K562 (cell line): ENCODE data around the gene UBE2S. TPM values are rescaled to one million over a fixed set of nuclear protein-coding genes. Genes with fewer than 3 reads are reported as not detected.

Experiments
- CBFB ChIP-seq: sonication (generic); formaldehyde crosslinking; IDR thresholded peaks from 2 replicates; pipeline ENCODE4 v1.4.0; 2020; ENCODE audit warnings: mild to moderate bottlenecking, missing genetic modification reagents
- CBX1 ChIP-seq: sonication (generic); IDR thresholded peaks from 2 replicates; pipeline ENCODE4 v1.6.1; 2016; ENCODE audit warnings: antibody characterized with exemption, low read depth, mild to moderate bottlenecking
- CC2D1A ChIP-seq: fragments of 450-650 bp; IDR thresholded peaks from 2 replicates; pipeline ENCODE4 v1.6.1; 2017; ENCODE audit warnings: mild to moderate bottlenecking
- GABPA ChIP-seq: fragments of 200-800 bp; sonication (Bioruptor generic); conservative IDR thresholded peaks from 2 replicates; pipeline ENCODE4 v1.6.1; 2016; ENCODE audit warnings: low read depth, missing genetic modification characterization, missing compliant biosample characterization
- ILK ChIP-seq: fragments of 450-650 bp; IDR thresholded peaks from 2 replicates; pipeline ENCODE4 v1.6.1; 2016; ENCODE audit warnings: missing genetic modification characterization, low read depth, mild to moderate bottlenecking, missing compliant biosample characterization, moderate library complexity, borderline replicate concordance
- MCM3 ChIP-seq: fragments of 450-650 bp; IDR thresholded peaks from 2 replicates; pipeline ENCODE4 v1.6.1; 2016
- MIER1 ChIP-seq: fragments of 450-650 bp; IDR thresholded peaks from 2 replicates; pipeline ENCODE4 v1.6.1; 2016; ENCODE audit warnings: antibody characterized with exemption, mild to moderate bottlenecking, low read depth
- NCOA2 ChIP-seq, 2 experiments: fragments of 450-650 bp; IDR thresholded peaks; 2 replicates each; pipeline ENCODE4 v1.6.1; 2018; ENCODE audit warnings: mild to moderate bottlenecking in 2 of 2, moderate library complexity in 1 of 2; ENCODE audit not compliant: partially characterized antibody in 2 of 2
- NR1H2 ChIP-seq: sonication (generic); formaldehyde crosslinking; IDR thresholded peaks from 2 replicates; pipeline ENCODE4 v1.4.0; 2020; ENCODE audit warnings: mild to moderate bottlenecking, missing genetic modification reagents
- PCBP2 ChIP-seq: fragments of 200-400 bp; formaldehyde crosslinking; IDR thresholded peaks from 2 replicates; pipeline ENCODE4 v1.6.1; 2018; ENCODE audit warnings: low read length, low read depth, mild to moderate bottlenecking, moderate library complexity; ENCODE audit not compliant: poor library complexity, severe bottlenecking
- PHTF2 ChIP-seq: fragments of 250-450 bp; sonication (Bioruptor Pico); IDR thresholded peaks from 2 replicates; pipeline ENCODE4 v1.5.0; 2021; ENCODE audit warnings: mild to moderate bottlenecking
- RBBP5 ChIP-seq: fragments of 200-600 bp; sonication (generic); IDR thresholded peaks from 2 replicates; pipeline ENCODE4 v1.6.1; 2012; ENCODE audit warnings: borderline replicate concordance, mild to moderate bottlenecking, low read length, control low read depth, inconsistent platforms; ENCODE audit not compliant: insufficient read depth, poor library complexity, severe bottlenecking
- RNF2 ChIP-seq: sonication (generic); IDR thresholded peaks from 2 replicates; pipeline ENCODE4 v1.6.1; 2016
- ZKSCAN1 ChIP-seq: fragments of 150-350 bp; IDR thresholded peaks from 2 replicates; pipeline ENCODE4 v1.6.1; 2016; ENCODE audit warnings: low read depth, low read length
- ZNF263 ChIP-seq: sonication (generic); formaldehyde crosslinking; IDR thresholded peaks from 2 replicates; pipeline ENCODE4 v1.8.0; 2022; ENCODE audit warnings: mild to moderate bottlenecking, missing genetic modification reagents, borderline replicate concordance
- ZNF57 ChIP-seq: fragments of 450-650 bp; formaldehyde crosslinking; IDR thresholded peaks from 2 replicates; pipeline ENCODE4 v1.4.0; 2020; ENCODE audit warnings: mild to moderate bottlenecking, moderate library complexity
- polyA plus RNA-seq, 8 experiments: library from polyadenylated mRNA; depleted of rRNA in 4 of 8; stranded (reverse) in 5 of 8; unstranded in 3 of 8; fragments of >200 nt; fragmentation: Nextera tagmentation in 2 of 8; fragmentation: Illumina TruSeq in 1 of 8; extraction: Ambion mirVana in 2 of 8; extraction: Trizol in 1 of 8; gene quantifications; 2 replicates each; pipeline versions ENCODE4 v1.2.1 to v1.2.3, GENCODE V29; 2011 to 2014; ENCODE audit warnings: inconsistent platforms in 1 of 8, missing spikeins in 1 of 8
- total RNA-seq, 7 experiments: library from RNA; depleted of rRNA in 6 of 7; stranded (reverse); fragments of >200 nt in 6 of 7; fragmentation: Illumina TruSeq in 2 of 7; extraction: Trizol in 2 of 7; gene quantifications; 2 replicates each; pipeline versions ENCODE4 v1.2.1 to v1.2.3, GENCODE V29; 2011 to 2021; ENCODE audit warnings: low replicate concordance in 1 of 7
- TF ChIP-seq, protein P1 (sequence below): fragments of 200-800 bp; sonication (Bioruptor generic); IDR thresholded peaks from 2 replicates; pipeline ENCODE4 v1.6.1; 2017; ENCODE audit warnings: missing genetic modification characterization, missing compliant biosample characterization
- TF ChIP-seq, protein P2 (sequence below): IDR thresholded peaks from 2 replicates; pipeline ENCODE4 v1.6.1; 2011; ENCODE audit not compliant: insufficient read length; ENCODE audit errors: extremely low read depth
- TF ChIP-seq, protein P3 (sequence below): fragments of 250-450 bp; sonication (Bioruptor Pico); IDR thresholded peaks from 2 replicates; pipeline ENCODE4 v1.5.0; 2020; ENCODE audit warnings: mild to moderate bottlenecking
- TF ChIP-seq, protein P4 (sequence below): fragments of 450-650 bp; IDR thresholded peaks from 2 replicates; pipeline ENCODE4 v1.6.1; 2016; ENCODE audit warnings: borderline replicate concordance
- TF ChIP-seq, protein P5 (sequence below): sonication (generic); formaldehyde crosslinking; IDR thresholded peaks from 2 replicates; pipeline ENCODE4 v1.9.0; 2022; ENCODE audit warnings: mild to moderate bottlenecking, missing genetic modification reagents

Gene UBE2S
- total and polyA plus RNA-seq, 9 of the 15 experiments (the other 6 are each of a cell fraction or from before 2014, with no cell fraction given) = 1.5 to 1,305 (median 157) TPM

DNA sequence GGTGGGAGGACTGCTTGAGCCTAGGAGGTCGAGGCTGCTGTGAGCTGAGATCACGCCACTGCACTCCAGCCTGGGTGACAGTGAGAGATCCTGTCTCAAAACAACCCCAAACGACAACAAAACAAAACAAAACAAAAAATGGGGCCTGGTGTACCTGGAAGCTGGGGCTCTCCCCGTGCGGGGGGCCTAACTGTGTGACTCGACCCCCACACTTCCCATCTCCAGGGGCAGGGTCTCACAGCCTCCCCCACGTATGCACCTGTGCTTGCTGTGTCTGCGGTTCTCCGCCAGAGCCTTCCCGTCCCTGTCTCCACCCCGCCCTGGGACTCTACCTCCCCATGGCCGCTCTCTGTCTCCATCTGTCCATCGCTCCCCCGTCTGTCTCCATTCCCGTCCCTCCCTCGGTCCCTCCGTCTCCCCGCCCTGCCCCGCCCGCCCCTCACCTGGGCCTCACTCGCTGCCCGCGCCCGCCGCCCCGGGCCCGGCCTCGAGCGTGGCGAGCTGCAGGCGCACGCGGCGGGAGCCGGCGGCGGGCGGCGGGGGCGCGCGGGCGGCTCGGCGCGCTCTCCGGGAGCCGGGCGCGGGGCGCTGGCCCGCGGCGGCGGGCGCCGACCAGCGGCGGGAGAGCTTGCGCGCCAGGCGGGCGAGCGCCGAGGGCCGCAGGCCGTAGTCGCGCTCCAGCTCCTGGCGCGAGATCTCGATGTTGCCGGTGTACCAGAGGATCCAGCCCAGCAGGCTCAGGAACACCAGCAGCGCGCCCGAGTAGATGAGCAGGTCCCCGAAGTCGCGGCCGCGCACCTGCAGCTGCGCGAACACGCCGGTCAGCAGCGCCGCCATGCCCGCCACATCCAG lies 24.1 kb downstream of the UBE2S start (continued):
- TF ChIP-seq CBFB (CRISPR knock-in tag) = no peak
- TF ChIP-seq, protein P1, sequence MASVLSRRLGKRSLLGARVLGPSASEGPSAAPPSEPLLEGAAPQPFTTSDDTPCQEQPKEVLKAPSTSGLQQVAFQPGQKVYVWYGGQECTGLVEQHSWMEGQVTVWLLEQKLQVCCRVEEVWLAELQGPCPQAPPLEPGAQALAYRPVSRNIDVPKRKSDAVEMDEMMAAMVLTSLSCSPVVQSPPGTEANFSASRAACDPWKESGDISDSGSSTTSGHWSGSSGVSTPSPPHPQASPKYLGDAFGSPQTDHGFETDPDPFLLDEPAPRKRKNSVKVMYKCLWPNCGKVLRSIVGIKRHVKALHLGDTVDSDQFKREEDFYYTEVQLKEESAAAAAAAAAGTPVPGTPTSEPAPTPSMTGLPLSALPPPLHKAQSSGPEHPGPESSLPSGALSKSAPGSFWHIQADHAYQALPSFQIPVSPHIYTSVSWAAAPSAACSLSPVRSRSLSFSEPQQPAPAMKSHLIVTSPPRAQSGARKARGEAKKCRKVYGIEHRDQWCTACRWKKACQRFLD (CRISPR knock-in tag) = peak; percentile 36; the same call in 1 of the 2 replicates
- TF ChIP-seq MCM3 = no peak
- no peak for TF ChIP-seq PHTF2 (CRISPR knock-in tag)
- TF ChIP-seq, protein P2, sequence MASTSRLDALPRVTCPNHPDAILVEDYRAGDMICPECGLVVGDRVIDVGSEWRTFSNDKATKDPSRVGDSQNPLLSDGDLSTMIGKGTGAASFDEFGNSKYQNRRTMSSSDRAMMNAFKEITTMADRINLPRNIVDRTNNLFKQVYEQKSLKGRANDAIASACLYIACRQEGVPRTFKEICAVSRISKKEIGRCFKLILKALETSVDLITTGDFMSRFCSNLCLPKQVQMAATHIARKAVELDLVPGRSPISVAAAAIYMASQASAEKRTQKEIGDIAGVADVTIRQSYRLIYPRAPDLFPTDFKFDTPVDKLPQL = no peak
- TF ChIP-seq, protein P3, sequence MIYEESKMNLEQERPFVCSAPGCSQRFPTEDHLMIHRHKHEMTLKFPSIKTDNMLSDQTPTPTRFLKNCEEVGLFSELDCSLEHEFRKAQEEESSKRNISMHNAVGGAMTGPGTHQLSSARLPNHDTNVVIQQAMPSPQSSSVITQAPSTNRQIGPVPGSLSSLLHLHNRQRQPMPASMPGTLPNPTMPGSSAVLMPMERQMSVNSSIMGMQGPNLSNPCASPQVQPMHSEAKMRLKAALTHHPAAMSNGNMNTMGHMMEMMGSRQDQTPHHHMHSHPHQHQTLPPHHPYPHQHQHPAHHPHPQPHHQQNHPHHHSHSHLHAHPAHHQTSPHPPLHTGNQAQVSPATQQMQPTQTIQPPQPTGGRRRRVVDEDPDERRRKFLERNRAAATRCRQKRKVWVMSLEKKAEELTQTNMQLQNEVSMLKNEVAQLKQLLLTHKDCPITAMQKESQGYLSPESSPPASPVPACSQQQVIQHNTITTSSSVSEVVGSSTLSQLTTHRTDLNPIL (CRISPR knock-in tag) = no peak
- TF ChIP-seq RBBP5 = peak; percentile 73
- no peak for TF ChIP-seq NR1H2 (CRISPR knock-in tag)
- TF ChIP-seq MIER1 = no peak
- TF ChIP-seq, protein P4, sequence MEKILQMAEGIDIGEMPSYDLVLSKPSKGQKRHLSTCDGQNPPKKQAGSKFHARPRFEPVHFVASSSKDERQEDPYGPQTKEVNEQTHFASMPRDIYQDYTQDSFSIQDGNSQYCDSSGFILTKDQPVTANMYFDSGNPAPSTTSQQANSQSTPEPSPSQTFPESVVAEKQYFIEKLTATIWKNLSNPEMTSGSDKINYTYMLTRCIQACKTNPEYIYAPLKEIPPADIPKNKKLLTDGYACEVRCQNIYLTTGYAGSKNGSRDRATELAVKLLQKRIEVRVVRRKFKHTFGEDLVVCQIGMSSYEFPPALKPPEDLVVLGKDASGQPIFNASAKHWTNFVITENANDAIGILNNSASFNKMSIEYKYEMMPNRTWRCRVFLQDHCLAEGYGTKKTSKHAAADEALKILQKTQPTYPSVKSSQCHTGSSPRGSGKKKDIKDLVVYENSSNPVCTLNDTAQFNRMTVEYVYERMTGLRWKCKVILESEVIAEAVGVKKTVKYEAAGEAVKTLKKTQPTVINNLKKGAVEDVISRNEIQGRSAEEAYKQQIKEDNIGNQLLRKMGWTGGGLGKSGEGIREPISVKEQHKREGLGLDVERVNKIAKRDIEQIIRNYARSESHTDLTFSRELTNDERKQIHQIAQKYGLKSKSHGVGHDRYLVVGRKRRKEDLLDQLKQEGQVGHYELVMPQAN = no peak
- no peak for TF ChIP-seq CC2D1A
- peak; percentile 31; the same call in 1 of the 2 replicates for TF ChIP-seq ZNF263
- TF ChIP-seq, protein P5, sequence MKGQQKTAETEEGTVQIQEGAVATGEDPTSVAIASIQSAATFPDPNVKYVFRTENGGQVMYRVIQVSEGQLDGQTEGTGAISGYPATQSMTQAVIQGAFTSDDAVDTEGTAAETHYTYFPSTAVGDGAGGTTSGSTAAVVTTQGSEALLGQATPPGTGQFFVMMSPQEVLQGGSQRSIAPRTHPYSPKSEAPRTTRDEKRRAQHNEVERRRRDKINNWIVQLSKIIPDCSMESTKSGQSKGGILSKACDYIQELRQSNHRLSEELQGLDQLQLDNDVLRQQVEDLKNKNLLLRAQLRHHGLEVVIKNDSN (CRISPR knock-in tag) = no peak
- no peak for TF ChIP-seq GABPA
- no peak for TF ChIP-seq ZNF57 (CRISPR knock-in tag)
- no peak for TF ChIP-seq ILK
- no peak for TF ChIP-seq NCOA2 (IDR thresholded peaks at IDR 0.05; ENCODE audit: partially characterized antibody in 2 of 2)
- TF ChIP-seq CBX1 = 0 out of 2 replicates have a peak, but pooled peaks have one; percentile 6
- no peak for TF ChIP-seq RNF2
- TF ChIP-seq PCBP2 = no peak
- no peak for TF ChIP-seq ZKSCAN1
